ENCODE measurements around the gene RGS16. TPM values are rescaled to one million over a fixed set of nuclear protein-coding genes. Genes with fewer than 3 reads are reported as not detected.

RGS16 gene
- total RNA-seq, 1 donor from 2014 or later, result 5.1 TPM

DNA sequence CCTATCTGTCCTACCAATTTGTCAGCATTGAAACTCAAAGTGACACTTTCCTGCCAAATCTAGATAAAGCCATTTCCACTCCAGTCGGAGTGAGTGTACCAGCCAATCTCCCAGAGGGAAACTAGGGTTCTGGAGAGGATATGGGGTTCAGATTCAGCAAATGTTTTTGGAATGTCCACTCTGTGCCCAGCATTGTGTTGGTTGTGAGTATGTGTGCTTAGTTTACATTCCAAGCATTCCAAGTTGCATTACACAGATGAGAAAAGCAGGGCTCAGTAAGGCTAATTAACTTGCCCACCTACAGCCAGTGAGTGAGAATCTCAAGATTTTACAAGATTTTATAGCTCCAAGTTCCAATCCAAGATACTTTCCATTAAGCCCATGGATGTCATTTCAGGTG is 26.4 kb upstream of the RGS16 start:
- DNase-seq (ENCODE audit: low read depth), result no peak

DNA sequence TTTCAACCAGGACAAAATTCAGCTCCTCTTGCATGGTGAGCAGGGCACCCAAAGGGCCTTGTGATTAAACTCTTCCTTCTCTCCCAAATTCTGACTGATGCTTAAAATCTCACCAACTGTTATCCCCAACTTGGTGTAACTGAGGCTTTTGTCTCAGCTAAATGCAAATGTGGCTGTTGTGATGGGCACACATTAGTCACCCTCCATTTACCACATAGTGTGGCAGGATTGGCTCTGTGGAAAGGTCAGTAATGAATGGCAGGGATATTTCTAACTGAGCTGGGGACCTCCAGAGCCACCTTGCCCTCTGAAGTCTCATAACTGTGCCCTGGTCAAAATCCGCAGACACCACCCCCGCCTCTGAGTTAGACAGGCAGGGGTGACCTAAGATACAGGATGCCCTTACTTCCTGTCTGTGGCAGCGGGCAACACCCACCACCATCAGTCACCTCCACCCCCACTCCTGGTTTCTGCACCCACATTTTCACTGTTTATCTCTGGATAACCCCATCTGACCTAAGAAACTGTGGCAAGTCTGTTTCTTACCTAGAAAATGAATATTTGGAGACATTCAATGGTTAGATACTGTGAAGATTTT is 25.4 kb upstream of the RGS16 start:
- DNase-seq (ENCODE audit: low read depth), result no peak

- no peak for DNase-seq (ENCODE audit: low read depth)
Measured at GRCh38 chr1:182629080-182629479, 24.9 kb upstream of the RGS16 start.

DNA sequence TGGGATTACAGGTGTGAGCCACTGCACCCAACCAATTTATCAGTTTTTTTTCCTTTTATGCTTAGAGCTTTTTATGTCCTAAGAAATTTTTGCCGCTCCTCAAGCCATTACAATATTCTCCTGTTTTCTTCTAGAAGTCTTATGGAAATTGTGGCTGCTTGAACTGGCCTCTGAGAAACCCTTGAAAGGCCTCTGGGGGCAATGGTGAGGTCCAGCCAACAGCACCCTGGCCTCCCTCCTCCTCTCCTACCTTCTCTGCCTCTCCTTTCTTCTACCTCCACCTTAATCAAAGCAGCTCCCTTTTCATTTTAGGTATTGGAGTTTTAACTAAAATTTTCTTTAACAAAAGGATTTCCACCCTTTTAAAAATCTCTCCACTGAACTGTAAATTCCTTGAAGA is 24.5 kb upstream of the RGS16 start:
- DNase-seq (ENCODE audit: low read depth), result no peak

DNA sequence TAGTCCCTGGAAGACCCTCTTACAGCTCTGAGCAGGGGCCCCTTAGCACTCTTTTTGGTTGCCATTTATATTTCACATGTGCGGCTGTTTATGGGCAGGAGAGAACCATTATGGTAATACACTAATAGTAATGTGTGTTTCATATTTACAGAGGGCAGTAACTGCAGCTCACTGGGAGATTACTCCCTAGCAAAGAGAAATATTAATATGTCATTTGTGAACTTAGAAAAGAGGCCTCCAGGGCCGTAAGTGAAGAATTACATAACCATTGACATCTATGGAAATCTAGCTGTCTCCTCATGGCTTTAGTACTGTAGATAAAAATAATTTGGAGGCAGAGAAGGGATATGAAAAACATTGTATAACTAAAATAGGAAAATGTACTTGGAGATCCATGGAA is 23.4 kb upstream of the RGS16 start:
- no peak for DNase-seq (ENCODE audit: low read depth)

GRCh38 chr1:182626527-182626926 is 22.3 kb upstream of the RGS16 start:
- DNase-seq (ENCODE audit: low read depth), result no peak

DNA sequence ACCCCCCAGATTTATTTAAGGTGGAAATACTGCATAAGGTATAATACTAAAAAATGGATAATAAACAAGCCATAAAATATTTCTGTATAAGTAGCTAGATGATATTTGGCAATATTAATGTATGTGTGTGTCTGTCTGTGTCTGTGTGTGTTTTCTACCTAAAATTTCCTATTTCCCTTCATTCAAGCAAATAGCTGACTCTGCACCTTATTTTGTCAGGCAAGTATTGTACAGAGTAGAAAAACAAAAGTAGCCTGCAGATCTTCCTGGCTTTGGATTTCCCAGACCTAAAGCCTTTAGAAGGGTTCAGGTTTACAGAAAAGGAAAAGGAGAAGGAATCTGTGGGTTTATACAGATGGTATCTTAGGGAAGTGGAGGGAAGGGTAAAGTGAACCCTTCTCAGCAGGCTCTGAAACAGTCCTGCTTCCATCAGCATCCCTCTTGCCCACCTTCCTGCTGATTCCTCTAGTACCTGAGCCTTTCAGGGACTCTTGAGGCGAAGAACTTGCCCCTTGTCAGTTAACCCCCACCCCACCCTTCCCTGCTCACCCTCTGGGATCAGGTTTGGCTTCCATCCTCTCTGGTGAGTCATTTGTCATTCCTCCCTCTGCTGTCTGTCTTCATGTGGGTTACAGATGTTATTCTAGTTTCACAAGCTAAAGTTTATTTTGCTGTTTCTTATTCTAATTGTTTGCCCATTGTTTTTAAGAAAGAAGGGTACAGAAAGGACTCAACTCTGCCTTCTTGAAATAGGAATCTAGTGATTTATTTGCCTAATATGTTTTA is 21.7 kb upstream of the RGS16 start:
- no peak for DNase-seq (ENCODE audit: low read depth)

DNA sequence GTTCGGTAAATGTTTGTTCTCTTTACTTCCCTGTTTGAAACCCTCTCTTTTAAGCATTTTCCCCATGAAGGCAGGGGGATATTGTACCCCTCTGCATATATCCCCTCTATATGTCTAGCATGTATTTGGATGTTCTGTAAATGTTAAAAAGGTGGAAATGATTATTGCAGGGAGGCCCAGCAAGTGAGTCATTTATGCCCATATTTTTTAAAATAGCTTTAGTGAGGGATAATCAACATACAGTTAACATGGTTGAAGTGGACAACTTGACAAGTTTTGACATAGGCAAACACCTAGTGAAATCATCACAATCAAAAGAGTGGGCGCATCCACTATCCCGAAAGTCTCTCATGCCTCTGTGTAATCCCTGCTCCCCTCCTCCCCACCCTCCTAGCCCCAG is 20.8 kb upstream of the RGS16 start:
- DNase-seq (ENCODE audit: low read depth), result no peak

DNA sequence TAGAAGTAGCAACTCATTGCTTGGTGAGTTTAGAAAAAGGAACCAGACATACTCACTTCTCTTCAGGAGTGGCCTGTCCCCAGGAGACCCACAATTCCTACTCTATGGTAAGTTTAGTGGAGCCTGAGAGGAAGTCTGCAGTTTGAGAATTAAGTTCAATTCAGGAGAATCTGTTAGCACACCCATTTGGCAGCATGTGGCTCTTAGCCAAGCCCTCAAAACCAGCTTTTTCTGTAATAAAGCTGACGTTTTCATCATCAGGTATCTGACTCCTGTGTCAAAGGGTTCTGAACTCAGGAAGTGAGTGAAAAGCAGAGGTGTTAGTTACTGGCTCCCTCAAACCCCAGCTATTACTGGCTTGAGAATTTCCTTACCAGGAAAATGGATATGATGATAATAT is 20.4 kb upstream of the RGS16 start:
- DNase-seq (ENCODE audit: low read depth), result no peak

GRCh38 chr1:182622901-182623528 is 18.8 kb upstream of the RGS16 start:
- DNase-seq (ENCODE audit: low read depth), result no peak

DNA sequence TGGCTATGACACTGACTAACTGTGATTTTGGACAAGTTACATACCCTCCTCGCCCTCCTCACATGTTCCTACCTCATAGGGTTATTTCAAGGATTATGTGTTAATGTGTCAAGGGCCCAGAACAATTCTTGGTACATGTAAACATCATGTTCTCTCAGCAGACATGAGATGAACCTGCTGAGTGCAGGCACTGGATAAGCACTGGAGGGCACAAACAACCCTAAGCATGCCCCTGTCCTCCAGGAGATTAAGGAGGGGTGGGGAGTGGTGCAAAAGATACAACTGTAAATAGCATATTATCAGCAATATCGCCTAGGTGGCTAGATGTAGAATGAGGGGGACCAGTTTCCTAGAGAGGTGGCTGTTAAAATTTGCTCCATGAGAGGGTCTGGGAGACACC is 17.7 kb upstream of the RGS16 start:
- no peak for DNase-seq (ENCODE audit: low read depth)

DNA sequence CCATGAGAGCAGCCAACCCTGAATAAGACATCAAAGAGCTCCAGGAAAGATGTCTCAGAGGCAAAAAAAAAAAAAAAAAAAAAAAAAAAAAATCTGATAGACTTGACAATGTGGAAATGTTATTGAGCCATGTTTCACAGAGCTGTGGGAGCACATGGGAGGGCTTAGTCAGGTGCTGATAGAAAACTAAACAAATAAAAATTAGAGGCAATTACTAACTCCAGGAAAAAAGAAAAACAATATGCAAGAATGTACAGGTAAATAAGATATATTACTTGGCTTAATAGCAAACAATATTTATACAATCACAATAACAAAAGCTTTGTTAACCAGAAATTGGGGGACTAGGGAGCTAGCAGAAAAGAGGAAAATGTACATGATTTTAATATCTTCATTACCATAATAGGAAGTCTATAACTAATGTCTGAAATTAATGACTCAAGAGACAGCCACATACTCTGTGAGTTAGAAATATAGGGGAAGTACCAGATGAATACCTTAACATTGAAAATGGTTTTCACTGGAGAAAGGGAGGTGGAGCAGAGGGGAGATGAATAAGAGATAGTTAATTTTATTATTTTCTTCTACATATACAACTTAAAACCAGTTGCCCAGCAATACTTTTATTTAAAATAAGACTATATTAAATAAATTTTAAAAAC is 16.9 kb upstream of the RGS16 start:
- no peak for DNase-seq (ENCODE audit: low read depth)

DNA sequence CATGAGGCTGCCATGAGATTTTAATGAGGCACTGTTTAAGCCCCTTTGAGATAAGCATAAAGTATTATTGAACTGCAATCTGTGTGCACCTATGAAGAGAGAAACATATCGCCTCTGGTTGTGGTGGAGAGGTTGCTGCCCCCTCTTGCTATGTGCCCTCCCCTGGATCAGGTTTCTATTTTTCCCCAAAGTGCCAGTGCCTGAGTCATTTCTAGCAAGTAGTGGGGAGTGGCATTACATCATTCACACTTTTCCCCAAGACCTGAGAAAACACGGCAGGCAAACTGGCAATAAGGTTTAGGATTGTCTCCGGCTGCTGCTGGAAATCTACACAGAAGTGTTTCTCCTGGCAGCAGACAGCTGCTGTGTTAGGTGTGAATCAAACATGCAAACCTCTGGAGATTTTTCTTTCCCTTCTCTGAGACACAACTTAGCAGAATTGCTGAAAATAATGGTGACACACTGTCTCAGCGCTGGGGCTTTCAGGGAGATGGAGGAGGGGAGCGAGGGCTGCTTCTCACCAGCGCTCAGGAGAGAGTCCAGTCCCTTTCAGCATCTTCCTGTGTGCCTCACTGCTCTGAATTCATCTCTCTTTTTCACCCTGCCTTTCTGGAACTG is 13.7 kb upstream of the RGS16 start:
- peak; percentile 35 for DNase-seq (ENCODE audit: low read depth)

- DNase-seq (ENCODE audit: low read depth), result no peak
Measured at GRCh38 chr1:182617014-182617429, 12.8 kb upstream of the RGS16 start.

GRCh38 chr1:182616130-182617013 is 12.2 kb upstream of the RGS16 start:
- peak; percentile 94 for DNase-seq (ENCODE audit: low read depth)

GRCh38 chr1:182615468-182616129 is 11.4 kb upstream of the RGS16 start:
- peak; percentile 82 for DNase-seq (ENCODE audit: low read depth)

- peak; percentile 98 for DNase-seq (ENCODE audit: low read depth)
Measured at GRCh38 chr1:182614796-182615454, 10.7 kb upstream of the RGS16 start.

GRCh38 chr1:182611787-182612186 is 7.6 kb upstream of the RGS16 start:
- DNase-seq (ENCODE audit: low read depth), result peak; percentile 85

DNA sequence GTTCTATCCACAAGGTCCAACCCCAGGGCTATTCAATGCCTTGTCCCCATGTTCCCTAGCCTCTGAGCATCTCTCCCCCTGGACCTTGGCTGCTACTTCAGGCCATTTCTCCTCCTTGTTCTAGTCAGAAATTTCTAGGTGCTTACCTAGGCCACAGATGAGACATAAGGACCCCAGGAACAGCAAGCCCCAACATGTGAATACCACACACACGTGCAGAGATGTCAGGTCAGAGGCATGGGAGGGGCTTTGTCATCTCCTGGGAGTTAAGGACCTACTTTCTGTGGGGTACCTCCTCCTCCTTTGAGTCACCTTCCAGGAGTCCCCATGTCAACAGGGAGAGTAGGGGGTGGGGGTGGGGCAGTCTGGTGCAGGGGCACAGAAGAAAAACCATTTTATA is 7.1 kb upstream of the RGS16 start:
- no peak for DNase-seq (ENCODE audit: low read depth)
